Activated naive CD8-positive, alpha-beta T cell treated with anti-CD3 and anti-CD28 coated beads for 36 hours (primary cell): ENCODE data around the gene AK1. TPM values are rescaled to one million over a fixed set of nuclear protein-coding genes. Genes with fewer than 3 reads are reported as not detected.

Experiments
- DNase-seq: peaks from one replicate; pipeline ENCODE4 v3.0.0; 2021
- H3K27ac Mint-ChIP-seq: one replicate; pipeline ENCODE4 v1.8.0; 2022; ENCODE audit warnings: mild to moderate bottlenecking, moderate library complexity, mixed read lengths
- H3K27me3 Mint-ChIP-seq: one replicate; pipeline ENCODE4 v1.8.0; 2022; ENCODE audit warnings: mild to moderate bottlenecking, mixed read lengths
- H3K36me3 Mint-ChIP-seq: one replicate; pipeline ENCODE4 v1.8.0; 2021; ENCODE audit warnings: mild to moderate bottlenecking, mixed read lengths
- H3K4me1 Mint-ChIP-seq: one replicate; pipeline ENCODE4 v1.8.0; 2021; ENCODE audit warnings: mixed read lengths
- H3K4me3 Mint-ChIP-seq: one replicate; pipeline ENCODE4 v1.8.0; 2022; ENCODE audit warnings: mild to moderate bottlenecking, moderate library complexity, mixed read lengths
- H3K9me3 Mint-ChIP-seq: one replicate; pipeline ENCODE4 v1.8.0; 2022; ENCODE audit warnings: mixed read lengths
- total RNA-seq, 2 experiments: library from RNA; stranded (reverse); gene quantifications; one replicate each; pipeline ENCODE4 v1.2.3, GENCODE V29; 2021

AK1 gene
- total RNA-seq, 2 experiments from 2014 or later = 9.9 to 11.7 TPM

GRCh38 chr9:127899128-127899943 is 21.9 kb upstream of the AK1 start, which contains the start of gene ST6GALNAC6:
TSS of gene ST6GALNAC6 (minus strand) at chr9:127899603. CDS start at chr9:127897981, 1,622 bp downstream.
- peaks cover 43% of the 10 kb centered on the region for H3K36me3 Mint-ChIP-seq
- peaks cover 36% of the 10 kb centered on the region for H3K4me1 Mint-ChIP-seq
- DNase-seq = peak; percentile 87
- peak within 1 kb of the TSS; percentile 83 for H3K27ac Mint-ChIP-seq
- peaks cover 1% of the 10 kb centered on the region for H3K9me3 Mint-ChIP-seq
- H3K4me3 Mint-ChIP-seq = peak within 1 kb of the TSS; percentile 88
- no peaks in the 10 kb centered on the region for H3K27me3 Mint-ChIP-seq

GRCh38 chr9:127898433-127899127 is 21.1 kb upstream of the AK1 start:
- DNase-seq = peak; percentile 41
- peak overlapping the region; percentile 83 for H3K27ac Mint-ChIP-seq
- peak overlapping the region; percentile 88 for H3K4me3 Mint-ChIP-seq
- H3K27me3 Mint-ChIP-seq = no peaks in the 10 kb centered on the region
- H3K9me3 Mint-ChIP-seq = peaks cover 1% of the 10 kb centered on the region
- peaks cover 46% of the 10 kb centered on the region for H3K36me3 Mint-ChIP-seq
- H3K4me1 Mint-ChIP-seq = peaks cover 29% of the 10 kb centered on the region

DNA sequence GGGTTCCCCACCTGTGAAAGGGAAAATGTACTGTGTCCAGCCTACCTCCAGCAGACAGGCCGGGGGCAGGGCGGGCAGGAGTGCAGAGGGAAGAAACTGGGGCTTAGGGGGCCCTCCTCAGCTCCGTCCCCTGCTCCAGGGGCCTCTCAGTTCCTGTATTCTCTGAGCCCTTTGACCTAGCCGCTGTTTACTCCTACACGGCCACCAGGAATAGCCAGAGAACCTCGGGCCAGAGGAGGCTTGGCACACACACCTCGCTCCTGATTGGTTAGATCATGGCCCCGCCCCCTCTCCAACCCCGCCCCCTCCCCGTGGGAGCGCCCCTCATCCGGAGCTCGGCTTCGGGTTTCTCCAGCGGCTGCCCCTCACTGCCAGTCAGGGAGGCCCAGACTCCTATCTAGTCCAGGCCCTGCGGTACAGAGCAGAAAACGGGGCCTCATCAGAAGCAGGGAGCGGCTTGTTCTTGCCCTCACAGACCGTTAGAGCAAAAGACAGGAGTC is 19.8 kb upstream of the AK1 start:
- Mint-ChIP-seq H3K27ac (no peak overlapping the region), H3K27me3 (no peaks in the 10 kb centered on the region), H3K36me3 (peaks cover 57% of the 10 kb centered on the region), H3K9me3 (peaks cover 3% of the 10 kb centered on the region), H3K4me3 (no peak overlapping the region), H3K4me1 (peaks cover 24% of the 10 kb centered on the region)
- no peak for DNase-seq

GRCh38 chr9:127896395-127897192 is 19.1 kb upstream of the AK1 start:
- Mint-ChIP-seq H3K36me3 (peaks cover 57% of the 10 kb centered on the region), H3K27ac (no peak overlapping the region), H3K9me3 (peaks cover 3% of the 10 kb centered on the region), H3K27me3 (no peaks in the 10 kb centered on the region), H3K4me3 (no peak overlapping the region), H3K4me1 (peaks cover 20% of the 10 kb centered on the region)
- no peak for DNase-seq

GRCh38 chr9:127895811-127896210 is 18.3 kb upstream of the AK1 start:
- no peak for DNase-seq
- H3K36me3 Mint-ChIP-seq = peaks cover 60% of the 10 kb centered on the region
- H3K4me1 Mint-ChIP-seq = peaks cover 17% of the 10 kb centered on the region
- no peaks in the 10 kb centered on the region for H3K27me3 Mint-ChIP-seq
- peaks cover 3% of the 10 kb centered on the region for H3K9me3 Mint-ChIP-seq
- H3K4me3 Mint-ChIP-seq = no peak overlapping the region
- no peak overlapping the region for H3K27ac Mint-ChIP-seq

- Mint-ChIP-seq H3K4me3 (no peak overlapping the region), H3K4me1 (peaks cover 9% of the 10 kb centered on the region), H3K27ac (peak overlapping the region; percentile 17), H3K36me3 (peaks cover 62% of the 10 kb centered on the region), H3K9me3 (peaks cover 3% of the 10 kb centered on the region), H3K27me3 (no peaks in the 10 kb centered on the region)
- DNase-seq = no peak
These were observed 15.9 kb upstream of the AK1 start for GRCh38 chr9:127893392-127893791.

- peaks cover 61% of the 10 kb centered on the region for H3K36me3 Mint-ChIP-seq
These were observed 15.4 kb upstream of the AK1 start for GRCh38 chr9:127892831-127893230.

DNA sequence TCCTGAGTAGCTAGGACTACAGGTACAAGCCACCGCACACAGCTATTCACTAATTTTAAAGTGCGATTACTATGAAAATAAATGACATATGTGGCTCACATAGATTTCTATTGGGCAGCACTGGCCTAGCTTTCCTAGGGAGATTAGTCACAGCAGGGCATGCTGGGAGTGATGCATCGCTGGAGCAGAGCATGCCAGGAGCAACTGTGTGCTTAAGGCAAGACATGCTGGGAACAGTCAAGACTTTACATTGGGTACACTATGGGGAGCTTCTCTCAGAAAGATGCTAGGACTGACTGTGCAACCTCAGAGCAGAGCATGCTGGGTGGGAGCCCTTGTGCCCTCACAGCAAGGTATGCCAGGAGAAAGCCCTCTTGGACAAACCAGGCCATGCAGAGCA is 12.6 kb upstream of the AK1 start:
- Mint-ChIP-seq H3K36me3 (peaks cover 48% of the 10 kb centered on the region), H3K4me3 (no peak overlapping the region), H3K4me1 (peaks cover 8% of the 10 kb centered on the region), H3K9me3 (peaks cover 3% of the 10 kb centered on the region), H3K27ac (no peak overlapping the region), H3K27me3 (no peaks in the 10 kb centered on the region)
- DNase-seq = no peak

More at GRCh38 chr9:127892831-127893230, 15.4 kb upstream of the AK1 start:
- Mint-ChIP-seq H3K9me3 (peaks cover 3% of the 10 kb centered on the region), H3K4me3 (no peak overlapping the region), H3K27me3 (no peaks in the 10 kb centered on the region), H3K27ac (no peak overlapping the region), H3K4me1 (peaks cover 8% of the 10 kb centered on the region)
- DNase-seq = no peak

DNA sequence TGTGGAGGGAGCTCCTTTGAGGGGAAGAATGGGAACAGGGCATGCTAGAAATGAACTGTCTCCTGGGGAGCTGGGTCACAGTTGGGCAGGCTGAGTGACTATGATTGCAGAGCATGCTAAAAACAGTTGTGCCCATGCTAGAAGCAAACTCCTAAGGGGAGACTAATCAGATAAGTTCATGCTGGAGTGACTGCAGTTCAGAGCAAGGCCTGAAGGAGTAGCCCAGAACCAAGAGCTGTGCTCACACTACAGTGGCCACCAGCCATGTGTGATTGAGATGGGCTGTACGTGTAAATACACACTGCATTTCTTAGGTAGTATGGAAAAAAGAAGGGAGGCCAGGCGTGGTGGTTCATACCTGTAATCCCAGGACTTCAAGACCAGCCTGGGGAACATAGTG is 10.3 kb upstream of the AK1 start:
- Mint-ChIP-seq H3K27ac (no peak overlapping the region), H3K9me3 (no peaks in the 10 kb centered on the region), H3K4me1 (peaks cover 6% of the 10 kb centered on the region), H3K27me3 (no peaks in the 10 kb centered on the region), H3K36me3 (peaks cover 39% of the 10 kb centered on the region), H3K4me3 (no peak overlapping the region)
- no peak for DNase-seq

- Mint-ChIP-seq H3K27me3 (no peaks in the 10 kb centered on the region), H3K27ac (no peak overlapping the region), H3K36me3 (peaks cover 33% of the 10 kb centered on the region), H3K4me1 (peaks cover 7% of the 10 kb centered on the region), H3K4me3 (no peak overlapping the region), H3K9me3 (no peaks in the 10 kb centered on the region)
- DNase-seq = no peak
These were observed 9.0 kb upstream of the AK1 start for GRCh38 chr9:127886401-127886972.

GRCh38 chr9:127885508-127886281 is 8.2 kb upstream of the AK1 start:
- DNase-seq = no peak
- H3K27ac Mint-ChIP-seq = no peak overlapping the region
- peaks cover 7% of the 10 kb centered on the region for H3K4me1 Mint-ChIP-seq
- no peaks in the 10 kb centered on the region for H3K27me3 Mint-ChIP-seq
- H3K4me3 Mint-ChIP-seq = no peak overlapping the region
- peaks cover 30% of the 10 kb centered on the region for H3K36me3 Mint-ChIP-seq
- H3K9me3 Mint-ChIP-seq = no peaks in the 10 kb centered on the region

DNA sequence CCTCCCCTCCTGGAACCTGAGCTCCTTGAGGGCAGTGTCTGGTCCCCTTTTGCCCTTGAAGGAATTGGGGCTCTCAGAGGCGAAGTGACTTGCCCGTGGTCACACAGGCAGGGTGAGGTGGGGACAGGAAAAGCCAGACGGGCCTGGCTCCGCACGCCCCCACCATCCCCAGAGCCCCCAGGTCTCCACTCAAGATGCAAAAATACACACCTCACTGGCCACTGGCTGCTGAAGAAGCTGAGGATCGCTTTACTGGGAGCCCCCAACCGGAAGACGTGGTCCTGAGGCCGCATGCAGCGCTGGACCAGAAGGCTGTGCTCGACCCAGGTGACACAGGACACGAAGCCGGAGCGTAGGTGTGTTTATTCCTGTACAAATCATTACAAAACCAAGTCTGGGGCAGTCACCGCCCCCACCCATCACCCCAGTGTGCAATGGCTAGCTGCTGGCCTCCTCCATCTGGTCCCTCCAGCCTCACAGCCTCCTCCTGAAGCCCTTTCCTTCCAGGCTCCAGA is 7.6 kb upstream of the AK1 start:
- Mint-ChIP-seq H3K27me3 (no peaks in the 10 kb centered on the region), H3K36me3 (peaks cover 26% of the 10 kb centered on the region), H3K9me3 (no peaks in the 10 kb centered on the region), H3K4me3 (no peak overlapping the region), H3K4me1 (peaks cover 7% of the 10 kb centered on the region), H3K27ac (no peak overlapping the region)
- DNase-seq = no peak

DNA sequence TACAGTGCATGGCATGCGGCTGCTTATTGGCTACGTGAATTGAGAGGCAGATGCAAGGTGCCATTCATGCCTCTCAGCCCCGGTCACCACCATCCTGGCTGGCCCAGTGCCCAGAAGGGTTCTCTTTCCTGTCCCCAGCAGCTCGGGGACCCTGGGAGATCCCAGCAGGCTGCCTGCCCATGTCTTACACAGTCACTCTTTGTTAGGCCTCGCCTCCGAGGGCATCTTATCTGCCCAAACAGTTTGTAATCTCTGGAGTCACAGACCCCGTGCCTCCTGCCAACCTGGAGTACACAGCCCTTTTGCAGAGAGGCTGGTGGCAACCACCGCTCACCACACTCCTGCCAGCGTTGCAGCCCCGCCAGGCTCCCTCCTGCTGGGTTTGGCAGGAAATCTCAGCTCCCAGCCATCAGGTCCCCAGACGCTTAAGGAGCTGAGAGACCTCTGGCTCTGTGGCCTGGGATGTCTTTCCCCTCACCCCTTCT is 7.0 kb upstream of the AK1 start:
- H3K27me3 Mint-ChIP-seq = no peaks in the 10 kb centered on the region
- no peak for DNase-seq
- no peaks in the 10 kb centered on the region for H3K9me3 Mint-ChIP-seq
- peak overlapping the region; percentile 57 for H3K27ac Mint-ChIP-seq
- H3K4me3 Mint-ChIP-seq = no peak overlapping the region
- peaks cover 25% of the 10 kb centered on the region for H3K36me3 Mint-ChIP-seq
- peaks cover 7% of the 10 kb centered on the region for H3K4me1 Mint-ChIP-seq

DNA sequence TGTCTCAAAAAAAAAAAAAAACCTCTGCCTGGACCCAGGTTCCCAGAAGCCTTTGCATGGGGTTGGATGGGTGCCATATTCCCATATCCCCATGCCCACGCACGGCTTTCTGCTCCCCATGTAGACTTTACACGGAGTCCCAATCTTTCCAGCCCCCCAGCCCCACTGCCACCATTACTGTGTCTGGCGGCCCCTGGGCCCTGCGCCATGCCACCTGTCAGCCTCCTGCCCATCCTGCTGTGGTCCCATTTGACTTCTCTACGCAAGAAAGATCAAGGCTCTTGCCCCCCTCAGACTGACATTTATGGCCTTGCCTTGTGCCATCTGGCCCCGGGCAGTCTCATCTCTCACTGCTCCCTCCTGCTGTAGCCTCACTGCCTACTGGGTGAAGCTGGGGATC is 6.5 kb upstream of the AK1 start:
- no peaks in the 10 kb centered on the region for H3K9me3 Mint-ChIP-seq
- no peaks in the 10 kb centered on the region for H3K27me3 Mint-ChIP-seq
- H3K4me3 Mint-ChIP-seq = no peak overlapping the region
- DNase-seq = no peak
- H3K36me3 Mint-ChIP-seq = peaks cover 27% of the 10 kb centered on the region
- H3K4me1 Mint-ChIP-seq = peaks cover 9% of the 10 kb centered on the region
- peak overlapping the region; percentile 57 for H3K27ac Mint-ChIP-seq
